ENCODE results near the gene ALG14.

GRCh38 chr1:94953746-94954145 lies 119.0 kb downstream of the ALG14 start:
- TF ChIP-seq, protein P1, sequence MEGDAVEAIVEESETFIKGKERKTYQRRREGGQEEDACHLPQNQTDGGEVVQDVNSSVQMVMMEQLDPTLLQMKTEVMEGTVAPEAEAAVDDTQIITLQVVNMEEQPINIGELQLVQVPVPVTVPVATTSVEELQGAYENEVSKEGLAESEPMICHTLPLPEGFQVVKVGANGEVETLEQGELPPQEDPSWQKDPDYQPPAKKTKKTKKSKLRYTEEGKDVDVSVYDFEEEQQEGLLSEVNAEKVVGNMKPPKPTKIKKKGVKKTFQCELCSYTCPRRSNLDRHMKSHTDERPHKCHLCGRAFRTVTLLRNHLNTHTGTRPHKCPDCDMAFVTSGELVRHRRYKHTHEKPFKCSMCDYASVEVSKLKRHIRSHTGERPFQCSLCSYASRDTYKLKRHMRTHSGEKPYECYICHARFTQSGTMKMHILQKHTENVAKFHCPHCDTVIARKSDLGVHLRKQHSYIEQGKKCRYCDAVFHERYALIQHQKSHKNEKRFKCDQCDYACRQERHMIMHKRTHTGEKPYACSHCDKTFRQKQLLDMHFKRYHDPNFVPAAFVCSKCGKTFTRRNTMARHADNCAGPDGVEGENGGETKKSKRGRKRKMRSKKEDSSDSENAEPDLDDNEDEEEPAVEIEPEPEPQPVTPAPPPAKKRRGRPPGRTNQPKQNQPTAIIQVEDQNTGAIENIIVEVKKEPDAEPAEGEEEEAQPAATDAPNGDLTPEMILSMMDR (conservative IDR thresholded peaks at IDR 0.05), result no peak
- TF ChIP-seq ZFX (IDR thresholded peaks at IDR 0.05), result no peak
